GM21529 (cell line): ENCODE results near the gene BBLN.
"Not testable (repeated sequence)": the region's sequence is repeated elsewhere in the genome, so short reads cannot be mapped to it uniquely, and the experiment has no call there.

Experiments used
- ATAC-seq: cut with Tn5 transposase; IDR thresholded peaks from one replicate; pipeline ENCODE4 v1.9.1; 2021; ENCODE audit not compliant: unreplicated experiment

BBLN gene

GRCh38 chr9:128162215-128163026 lies 2.4 kb downstream of the BBLN start:
- no peak for ATAC-seq

DNA sequence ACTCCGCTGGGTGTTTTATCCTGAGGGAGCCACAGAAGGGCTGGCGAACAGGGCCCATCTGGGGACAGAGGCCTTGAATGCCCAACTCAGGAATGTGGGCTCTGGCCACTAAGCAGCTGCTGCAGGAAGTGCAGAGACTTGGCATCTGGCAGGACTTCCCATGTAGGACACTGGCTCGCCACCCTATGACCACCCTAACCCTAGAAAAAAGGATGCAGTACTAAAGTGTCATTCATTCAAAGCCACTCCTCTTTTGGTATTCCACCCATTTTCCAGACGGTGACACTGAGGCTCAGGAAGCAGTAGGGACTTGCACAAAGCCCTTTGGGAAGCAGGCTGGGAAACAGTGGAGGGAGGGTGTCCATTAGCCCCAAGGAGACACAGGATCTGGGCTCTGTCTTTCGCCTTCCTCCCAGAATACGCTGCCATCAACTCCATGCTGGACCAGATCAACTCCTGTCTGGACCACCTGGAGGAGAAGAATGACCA lies 3.0 kb downstream of the BBLN start:
- no peak for ATAC-seq

- no peak for ATAC-seq
Measured at GRCh38 chr9:128163523-128164306, 3.6 kb downstream of the BBLN start.

GRCh38 chr9:128164307-128164885 lies 4.3 kb downstream of the BBLN start:
- no peak for ATAC-seq

GRCh38 chr9:128166169-128166568 lies 6.1 kb downstream of the BBLN start:
- ATAC-seq: no peak

GRCh38 chr9:128167209-128167608 lies 7.1 kb downstream of the BBLN start:
- no peak for ATAC-seq

- no peak for ATAC-seq
Measured at GRCh38 chr9:128168731-128169308, 8.8 kb downstream of the BBLN start.

GRCh38 chr9:128169492-128169891 lies 9.4 kb downstream of the BBLN start:
- ATAC-seq: no peak

- ATAC-seq: no peak
Measured at GRCh38 chr9:128169925-128170324, 9.9 kb downstream of the BBLN start.

GRCh38 chr9:128174062-128174461 lies 14.0 kb downstream of the BBLN start:
- ATAC-seq: no peak

DNA sequence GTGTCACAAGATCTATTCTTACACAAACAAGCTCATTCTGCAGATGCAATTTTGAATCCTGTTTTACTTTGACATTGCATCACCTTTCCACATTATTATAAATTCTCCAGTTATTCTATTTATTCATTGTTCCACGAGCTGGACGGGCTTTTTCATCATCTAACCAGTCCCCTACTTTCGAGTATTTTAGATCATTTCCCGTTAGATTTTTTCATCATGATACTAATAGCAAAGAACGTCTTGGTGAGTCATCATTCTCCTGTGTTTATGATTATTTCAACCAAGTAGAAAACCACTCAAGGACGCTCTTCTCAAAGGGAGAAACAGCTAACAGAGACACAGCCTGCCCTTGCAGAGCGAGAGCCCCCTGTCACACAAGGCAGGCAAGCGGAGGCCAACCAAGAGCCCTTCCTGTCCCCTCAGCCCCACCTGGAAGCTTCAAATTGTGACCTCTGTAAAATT lies 15.1 kb downstream of the BBLN start:
- ATAC-seq: no peak

DNA sequence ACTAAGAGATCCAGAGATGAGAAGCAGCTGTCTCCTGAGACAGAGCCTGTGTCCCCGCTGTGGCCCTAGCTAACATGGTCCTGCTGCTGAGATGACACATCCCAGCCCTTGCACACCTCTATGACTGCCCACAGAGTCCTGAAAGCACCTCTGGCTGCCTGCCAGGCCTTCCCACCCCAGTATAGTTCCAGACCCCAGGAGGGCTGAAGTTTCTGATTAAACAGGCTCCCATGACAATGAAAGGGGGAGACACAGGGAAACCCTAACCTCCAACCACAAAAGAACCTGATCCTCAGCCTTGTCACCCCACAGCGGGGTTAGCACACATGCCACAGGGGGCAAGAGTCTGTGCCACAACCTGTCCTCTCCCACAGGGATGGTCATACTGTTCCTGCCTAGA lies 15.7 kb downstream of the BBLN start:
- no peak for ATAC-seq

DNA sequence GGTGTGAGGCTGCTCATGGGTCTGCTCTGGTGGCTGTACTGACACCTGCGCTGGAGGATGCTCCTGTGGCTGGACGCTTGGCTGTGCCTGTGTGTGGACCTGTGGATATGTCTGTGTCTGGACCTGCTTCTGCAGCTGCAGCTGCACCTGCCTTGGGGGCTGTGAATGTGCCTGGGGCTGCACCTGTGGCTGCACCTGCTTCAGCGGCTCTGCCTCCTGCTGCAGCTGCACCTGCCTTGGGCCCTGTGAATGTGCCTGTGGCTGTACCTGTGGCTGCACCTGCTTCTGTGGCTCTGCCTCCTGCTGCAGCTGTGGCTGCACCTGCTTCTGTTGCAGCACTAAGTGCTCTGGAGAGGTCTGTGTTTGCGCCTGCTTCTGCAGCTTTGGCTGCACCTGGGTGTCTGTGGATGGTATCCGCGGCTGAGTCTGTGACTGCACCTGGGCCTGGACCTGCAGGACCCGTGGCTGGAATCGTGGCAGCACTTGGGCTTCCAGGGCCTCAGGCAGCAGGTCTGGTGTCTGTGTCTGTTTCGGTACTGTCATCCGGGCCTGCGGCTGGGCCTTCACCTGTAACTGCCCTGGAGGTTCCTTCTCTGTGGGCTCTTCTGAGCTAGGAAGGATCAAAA lies 18.9 kb downstream of the BBLN start:
- no peak for ATAC-seq

DNA sequence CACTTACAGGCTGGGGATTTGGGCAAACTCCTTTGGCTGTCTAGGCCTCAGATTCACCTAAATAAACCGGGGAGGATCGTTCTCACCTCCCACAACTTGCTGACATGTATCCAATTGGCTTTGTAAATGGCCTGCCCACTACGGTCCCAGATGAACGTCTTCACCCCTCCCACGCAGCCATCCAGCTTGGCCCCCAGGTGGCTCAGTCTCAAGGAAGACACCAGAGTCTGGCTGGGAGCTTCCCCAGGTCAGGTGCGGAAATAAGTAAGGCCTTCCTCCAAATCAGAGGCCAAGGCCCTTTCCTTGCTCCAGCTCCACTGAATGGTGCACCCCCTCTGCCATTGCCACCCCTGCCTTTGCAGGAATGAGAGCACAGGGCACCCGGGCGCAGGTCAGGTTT lies 19.9 kb downstream of the BBLN start:
- ATAC-seq: no peak

DNA sequence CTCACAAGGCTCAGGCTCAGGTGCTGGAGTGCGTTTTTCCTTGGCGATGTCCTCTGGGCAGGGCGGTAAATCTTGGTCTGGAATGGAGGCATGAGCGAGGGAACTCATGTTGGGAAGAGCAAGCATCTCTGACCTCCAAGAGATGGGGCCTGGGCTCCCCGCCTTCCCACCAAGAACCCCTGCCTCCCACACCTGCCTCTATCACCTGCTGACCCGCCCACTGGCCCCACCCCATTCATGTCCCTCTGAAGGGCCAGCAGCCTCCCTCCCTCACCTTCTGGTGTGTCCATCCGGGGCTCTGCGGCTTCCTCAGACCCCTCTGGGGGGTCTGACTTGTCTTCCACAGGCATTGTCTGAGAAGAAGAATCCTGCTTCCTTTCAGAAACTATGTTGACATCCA lies 20.4 kb downstream of the BBLN start:
- no peak for ATAC-seq

- not testable (repeated sequence) for ATAC-seq
Measured at GRCh38 chr9:128181480-128181879, 21.4 kb downstream of the BBLN start.

DNA sequence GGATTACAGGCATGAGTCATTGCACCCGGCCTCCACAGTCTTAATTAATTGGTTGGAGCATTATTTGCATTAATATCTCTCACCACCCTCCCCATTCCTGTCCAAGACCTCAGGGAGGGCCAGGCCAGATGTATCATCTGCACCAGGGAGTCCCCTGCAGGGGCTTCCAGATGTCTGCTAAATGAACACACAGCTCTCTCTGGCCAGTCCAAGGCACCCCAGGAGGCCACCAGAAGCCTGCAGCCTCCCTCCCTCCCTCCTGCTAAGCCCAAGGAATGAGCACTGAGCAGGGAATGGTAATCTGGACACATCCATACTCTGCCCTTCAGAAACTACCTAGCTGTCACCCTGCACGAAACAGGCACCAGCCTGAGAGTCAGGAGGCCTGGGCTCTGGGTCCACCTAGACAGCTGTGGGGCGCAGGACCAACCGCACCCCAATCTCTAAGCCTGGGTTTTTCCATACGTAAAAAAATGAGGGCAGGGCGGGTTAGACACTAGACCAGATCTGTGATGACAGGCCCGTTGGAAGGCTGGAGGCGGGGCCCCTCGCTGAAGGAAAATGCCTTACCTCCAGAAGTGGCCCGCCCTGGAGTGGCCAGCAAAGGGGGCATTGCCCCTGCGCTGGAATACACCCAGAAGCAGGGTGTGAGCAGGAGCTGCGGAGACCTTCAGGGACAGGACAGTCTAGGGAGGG lies 23.0 kb downstream of the BBLN start:
- ATAC-seq: no peak

GRCh38 chr9:128185979-128186965 lies 26.2 kb downstream of the BBLN start:
- ATAC-seq: no peak

- ATAC-seq: no peak
Measured at GRCh38 chr9:128187361-128187760, 27.3 kb downstream of the BBLN start.
